DLD1 (cell line): Measurements from ENCODE around the gene RNF26.

ENCODE experiments used
- in situ Hi-C: cut with HindIII; loops from 2 replicates; pipeline ENCODE4 v1.10.0; 2017; ENCODE audit warnings: low sequenced_read_pairs

RNF26 gene

GRCh38 chr11:119315131-119316015 lies 19.0 kb upstream of the RNF26 start:
- in situ Hi-C loops, result no loop called here

GRCh38 chr11:119316016-119316728 lies 18.2 kb upstream of the RNF26 start:
- in situ Hi-C loops, result no loop called here

GRCh38 chr11:119316729-119317591 lies 17.4 kb upstream of the RNF26 start, which contains the start of gene MCAM:
Gene MCAM, minus strand, starts transcription at chr11:119317130. Its CDS starts 29 bp downstream, at chr11:119317101.
- in situ Hi-C loops, result no loop called here

- in situ Hi-C loops, result no loop called here
Observed at GRCh38 chr11:119317592-119318239, 16.6 kb upstream of the RNF26 start.

DNA sequence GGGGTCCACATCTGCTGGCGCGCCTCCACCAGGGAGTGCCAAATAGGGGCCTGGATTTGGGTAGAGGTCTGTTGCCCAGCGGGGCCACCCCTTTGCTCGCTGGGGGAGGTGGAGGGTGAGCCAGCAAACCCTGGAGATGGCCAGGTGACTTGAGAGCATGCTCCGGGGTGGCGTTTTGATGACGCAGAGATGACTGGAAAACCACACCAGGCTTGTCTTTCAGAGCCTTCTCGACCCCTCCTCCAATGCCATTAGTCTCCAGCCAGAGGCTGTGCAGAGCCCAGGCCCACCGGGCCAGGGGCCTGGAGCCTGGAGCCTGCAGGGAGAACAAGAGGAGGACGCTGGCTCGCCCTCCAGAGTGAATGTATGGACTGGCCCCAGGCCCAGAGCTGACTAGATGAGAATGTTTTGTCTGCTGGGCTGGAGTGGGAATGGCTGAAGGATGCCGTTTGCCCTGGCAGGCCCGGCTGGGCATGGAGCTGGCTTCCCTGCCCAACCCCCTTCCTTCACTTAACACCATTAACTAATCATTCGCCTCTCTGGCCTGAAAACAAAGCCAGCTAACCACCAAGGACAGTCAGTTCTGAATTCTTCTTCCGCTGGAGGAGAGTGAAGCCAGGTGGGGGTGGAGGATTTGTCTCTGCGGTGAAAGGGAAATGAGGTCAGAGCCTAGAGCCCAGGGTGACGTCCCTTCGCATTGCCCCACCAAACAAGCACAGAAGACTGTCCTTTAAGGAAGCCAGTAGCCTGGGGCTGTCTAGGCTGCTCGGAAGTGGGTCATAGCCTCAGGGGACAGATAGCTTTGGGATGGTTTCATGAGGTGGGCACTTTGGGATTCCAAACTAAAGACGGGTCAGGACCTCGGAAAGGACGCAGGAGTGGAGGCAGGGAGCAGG lies 15.8 kb upstream of the RNF26 start:
- in situ Hi-C loops, result no loop called here

- in situ Hi-C loops, result no loop called here
Observed at GRCh38 chr11:119319136-119319699, 15.1 kb upstream of the RNF26 start.

DNA sequence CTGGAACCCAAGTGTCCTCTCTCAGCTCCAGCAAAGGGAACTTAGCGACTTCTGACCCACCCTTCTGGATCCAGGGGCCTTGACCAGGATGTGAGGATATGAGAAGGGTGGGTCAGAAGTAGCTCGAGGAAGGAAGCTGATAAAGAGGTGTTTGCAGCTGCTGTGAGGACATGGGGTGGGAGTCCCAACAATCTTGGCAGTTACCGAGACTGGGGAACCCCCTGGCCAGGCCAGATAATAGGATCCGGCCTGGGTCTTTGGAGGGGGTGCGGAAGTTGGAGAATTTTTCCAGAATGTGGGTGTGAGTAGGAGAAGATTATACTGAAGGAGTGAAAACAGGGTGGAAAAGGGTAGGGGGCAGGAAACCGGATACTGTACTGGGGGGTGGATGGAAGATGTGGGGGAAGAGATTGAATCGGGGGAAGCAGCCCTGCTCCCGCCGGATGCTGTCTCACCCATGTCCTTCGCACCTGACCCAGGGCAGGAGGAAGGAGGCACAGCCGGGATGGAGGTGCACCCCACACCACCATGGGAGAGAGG lies 14.6 kb upstream of the RNF26 start:
- in situ Hi-C loops, result no loop called here

DNA sequence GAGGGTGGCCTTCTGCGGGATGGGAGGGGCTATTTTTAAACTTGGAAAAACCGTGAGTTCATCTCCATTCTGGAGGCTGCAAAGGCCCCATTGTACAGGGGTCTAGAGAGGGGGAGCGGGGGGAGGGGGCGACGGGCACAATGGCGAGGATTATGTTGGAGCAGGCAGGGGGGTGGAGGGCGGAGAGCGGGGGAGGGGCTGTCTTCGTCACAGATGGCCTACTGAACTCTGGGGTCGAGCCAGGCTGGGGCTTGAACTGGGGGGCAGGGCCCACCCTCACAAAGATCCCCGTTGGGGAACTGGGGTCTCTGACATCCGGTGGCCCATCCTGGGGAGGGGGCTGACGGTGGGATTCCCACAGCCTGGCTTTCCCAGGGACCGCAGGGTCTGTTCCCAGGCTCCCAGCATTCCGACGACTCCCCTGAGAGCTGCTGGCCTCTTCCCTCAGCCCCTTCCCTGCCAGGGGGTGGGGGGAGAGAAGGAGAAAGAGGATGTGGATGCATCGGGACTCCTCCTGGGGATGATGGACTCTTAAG lies 14.0 kb upstream of the RNF26 start:
- in situ Hi-C loops, result no loop called here

GRCh38 chr11:119320776-119321524 lies 13.4 kb upstream of the RNF26 start:
- in situ Hi-C loops, result no loop called here

DNA sequence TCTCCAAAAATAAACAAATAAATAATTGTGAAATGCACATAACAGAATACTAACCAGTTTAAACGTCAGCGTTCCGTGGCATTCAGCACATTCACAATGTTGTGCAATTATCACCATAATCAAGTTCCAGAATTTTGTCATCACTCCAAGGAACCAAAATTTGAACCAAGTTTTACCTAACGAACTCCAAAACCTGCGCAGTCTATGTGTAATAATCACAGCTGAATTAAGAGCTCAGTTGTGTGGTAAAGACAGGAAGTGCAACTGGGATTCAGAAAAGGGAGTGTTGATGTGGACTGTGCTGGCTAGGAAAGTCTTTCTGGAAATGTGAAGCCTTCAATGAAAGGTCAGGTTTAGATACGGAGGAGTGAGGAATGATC lies 12.0 kb upstream of the RNF26 start:
- in situ Hi-C loops, result no loop called here

DNA sequence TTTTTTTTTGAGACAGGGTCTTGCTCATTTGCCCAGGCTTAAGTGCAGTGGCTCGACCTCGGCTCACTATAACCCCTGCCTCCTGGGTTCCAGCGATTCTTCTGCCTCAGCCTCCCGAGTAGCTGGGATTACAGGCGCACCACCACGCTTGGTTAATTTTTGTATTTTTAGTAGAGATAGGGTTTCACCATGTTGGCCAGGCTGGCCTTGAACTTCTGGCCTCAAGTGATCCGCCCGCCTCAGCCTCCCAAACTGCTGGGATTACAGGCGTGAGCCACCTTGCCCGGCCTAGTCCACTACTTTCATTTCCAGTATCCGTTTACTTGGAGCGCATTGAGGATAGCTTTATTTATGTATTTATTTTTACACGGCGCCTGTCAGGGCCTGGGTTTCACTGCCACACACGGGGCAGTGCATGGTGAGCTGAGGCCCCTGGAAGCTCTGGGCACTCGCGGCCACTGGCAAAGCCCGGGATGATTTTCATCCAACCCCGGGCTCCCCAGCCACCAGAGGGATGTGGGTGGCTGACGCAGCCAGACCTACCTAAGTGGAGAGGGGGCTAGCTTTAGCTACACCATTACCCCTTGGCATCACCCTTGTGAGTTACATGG lies 11.3 kb upstream of the RNF26 start:
- in situ Hi-C loops, result no loop called here

DNA sequence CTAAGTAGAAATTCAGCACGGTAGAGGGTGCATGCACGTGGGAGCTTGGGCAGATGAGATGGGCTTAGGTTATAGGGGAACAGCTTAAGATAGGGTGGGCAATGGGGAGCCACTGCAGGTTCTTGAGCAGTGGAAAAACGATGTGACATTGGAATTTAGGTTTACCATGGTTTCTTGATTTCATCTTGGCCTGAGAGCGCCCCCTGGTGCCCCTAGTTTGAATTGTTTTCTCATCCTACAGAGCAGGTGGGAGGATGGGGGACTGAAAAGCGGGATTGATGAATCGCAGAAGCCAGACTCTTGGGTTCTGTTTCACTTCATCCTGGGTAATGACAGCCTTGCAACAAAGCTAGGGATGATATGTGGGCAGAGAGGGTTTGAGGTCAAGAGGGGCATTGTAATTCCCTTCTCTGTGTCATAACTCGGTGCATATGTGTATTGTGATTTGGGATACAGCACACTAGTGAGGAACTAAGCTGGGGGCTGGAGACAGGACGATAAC lies 10.7 kb upstream of the RNF26 start:
- in situ Hi-C loops, result no loop called here

DNA sequence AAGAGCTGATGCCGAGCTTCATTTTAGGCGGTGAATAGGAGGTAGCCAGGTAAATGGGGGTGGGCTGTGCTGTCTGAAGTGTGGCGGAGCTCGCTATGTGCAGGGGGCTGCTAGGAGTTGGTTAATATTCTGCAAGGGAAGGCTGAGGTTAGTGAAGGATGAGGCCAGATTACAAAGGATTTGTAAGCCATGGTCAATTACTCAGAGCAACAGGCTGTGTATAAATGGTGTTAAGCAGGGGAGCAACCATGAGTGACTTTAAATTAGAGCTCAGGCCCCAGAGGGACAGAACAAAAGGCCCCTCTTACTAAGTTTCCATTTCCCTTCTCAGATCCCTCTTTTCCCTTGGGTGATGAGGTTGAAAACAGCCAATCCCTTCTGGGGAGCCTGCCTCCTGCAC lies 10.1 kb upstream of the RNF26 start:
- in situ Hi-C loops, result no loop called here

GRCh38 chr11:119329320-119329719 lies 5.0 kb upstream of the RNF26 start:
- in situ Hi-C loops, result no loop called here

DNA sequence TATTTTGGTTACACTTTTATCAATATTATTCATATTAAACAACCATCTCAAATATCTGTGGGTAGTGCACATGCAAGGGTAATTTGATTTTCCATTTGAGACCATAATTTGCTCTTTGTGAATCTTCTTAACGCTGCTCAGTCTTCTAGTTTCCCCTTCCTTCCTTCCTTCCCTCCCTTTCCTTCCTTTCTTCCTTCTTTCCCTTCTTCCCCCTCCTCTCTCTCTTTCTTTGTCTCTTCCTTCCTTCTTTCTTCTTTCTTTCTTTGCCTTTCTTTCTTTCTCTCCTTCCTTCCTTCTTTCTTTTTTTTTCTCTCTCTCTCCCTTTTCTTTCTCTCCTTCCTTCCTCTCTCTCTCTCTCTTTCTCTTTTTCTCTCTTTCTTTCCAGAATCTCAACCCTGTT lies 4.1 kb upstream of the RNF26 start:
- in situ Hi-C loops, result no loop called here

DNA sequence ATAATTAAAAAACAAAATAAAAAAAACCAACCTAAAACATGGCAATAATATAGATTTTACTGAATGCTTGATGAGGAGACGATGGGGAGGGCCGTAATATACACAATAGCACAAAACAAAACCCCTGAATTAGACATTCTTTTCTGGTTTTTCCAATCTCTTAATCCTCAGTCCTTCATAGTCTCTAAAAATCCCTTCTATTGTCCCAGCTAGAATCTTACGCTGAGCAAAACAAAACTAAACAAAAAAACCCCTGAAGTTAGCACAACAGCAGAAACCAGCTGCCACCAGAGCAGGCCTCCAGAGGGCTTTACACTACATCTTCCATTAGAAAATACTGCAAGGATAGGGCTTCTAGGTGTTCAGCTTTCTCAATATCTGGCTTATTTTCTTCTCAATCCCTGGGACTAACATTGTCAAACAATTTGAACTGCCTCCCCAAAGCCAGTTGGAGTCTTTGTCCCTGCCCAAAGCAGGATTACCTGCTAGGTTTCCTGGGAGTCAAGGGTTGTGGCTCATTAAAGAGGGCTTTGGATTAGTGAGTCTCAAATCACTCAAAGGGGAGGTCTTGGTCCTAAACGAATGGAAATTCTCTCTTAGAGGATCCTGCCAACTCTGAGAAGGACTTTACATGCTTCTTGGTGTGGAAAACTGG lies 2.1 kb upstream of the RNF26 start:
- in situ Hi-C loops, result no loop called here

GRCh38 chr11:119335091-119335654 lies 846 bp downstream of the RNF26 start:
- in situ Hi-C loops, result no loop called here
